Hematopoietic multipotent progenitor cell treated with erythropoietin and hydrocortisone succinate and interleukin-3 and kit ligand, for 15 days (in vitro differentiated cells): ENCODE measurements around the gene BLMH.

ENCODE experiments used
- DNase-seq: peaks from one replicate; pipeline ENCODE4 v3.0.0-alpha.2; 2015; ENCODE audit warnings: low spot score

Gene BLMH

DNA sequence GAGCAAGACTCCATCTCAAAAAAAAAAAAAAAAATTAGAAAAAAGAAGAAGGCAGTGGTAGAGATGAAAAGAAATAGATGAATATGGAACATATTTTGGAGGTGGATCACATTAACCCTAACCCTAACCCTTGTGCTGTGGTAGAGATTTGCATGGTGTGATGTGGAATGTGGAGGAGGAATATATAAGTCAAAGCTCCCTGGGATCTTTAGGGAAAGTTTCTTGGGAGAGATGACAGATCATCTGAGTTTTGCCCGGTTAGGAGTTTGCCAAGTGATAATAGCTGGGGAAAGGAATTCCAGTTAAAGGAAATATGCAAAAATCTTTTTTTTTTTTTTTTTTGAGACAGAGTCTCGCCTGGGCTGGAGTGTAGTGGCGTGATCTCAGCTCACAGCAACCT lies 13.0 kb upstream of the BLMH start:
- DNase-seq = no peak

DNA sequence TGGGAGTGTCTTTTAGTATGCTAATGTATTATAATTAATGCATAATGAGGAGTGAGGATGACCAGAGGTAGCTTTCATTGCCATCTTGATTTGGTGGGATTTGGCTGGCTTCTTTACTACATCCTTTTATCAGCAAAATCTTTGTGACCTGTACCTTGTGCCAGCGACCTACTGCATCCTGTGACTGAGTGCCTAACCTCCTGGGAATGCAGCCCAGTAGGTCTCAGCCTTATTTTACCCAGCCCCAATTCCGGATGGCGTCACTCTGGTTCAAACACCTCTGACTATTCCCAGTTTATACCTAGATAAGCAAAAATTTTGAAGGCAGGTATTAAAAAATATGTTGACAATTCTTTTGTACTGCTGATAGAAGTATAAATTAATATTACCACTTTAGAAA lies 10.5 kb upstream of the BLMH start:
- DNase-seq = no peak

DNA sequence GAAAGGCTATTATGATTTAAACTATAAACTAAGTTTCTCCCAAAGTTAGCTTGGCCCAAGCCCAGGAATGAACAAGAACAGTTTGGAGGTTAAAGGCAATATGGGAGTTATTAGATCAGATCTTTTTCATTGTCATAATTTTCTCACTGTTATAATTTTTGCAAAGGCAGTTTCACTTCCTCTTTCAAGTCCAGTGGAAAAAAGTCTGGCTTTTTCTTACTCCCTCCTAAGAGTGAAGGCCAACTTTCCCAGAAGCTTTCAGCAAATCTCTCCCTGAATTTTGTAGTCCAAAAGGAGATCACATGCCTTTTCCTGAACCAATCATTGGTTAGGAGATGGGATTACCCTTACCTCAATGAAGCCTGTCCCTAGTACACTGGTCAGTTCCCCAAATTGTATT lies 9.1 kb upstream of the BLMH start:
- no peak for DNase-seq

DNA sequence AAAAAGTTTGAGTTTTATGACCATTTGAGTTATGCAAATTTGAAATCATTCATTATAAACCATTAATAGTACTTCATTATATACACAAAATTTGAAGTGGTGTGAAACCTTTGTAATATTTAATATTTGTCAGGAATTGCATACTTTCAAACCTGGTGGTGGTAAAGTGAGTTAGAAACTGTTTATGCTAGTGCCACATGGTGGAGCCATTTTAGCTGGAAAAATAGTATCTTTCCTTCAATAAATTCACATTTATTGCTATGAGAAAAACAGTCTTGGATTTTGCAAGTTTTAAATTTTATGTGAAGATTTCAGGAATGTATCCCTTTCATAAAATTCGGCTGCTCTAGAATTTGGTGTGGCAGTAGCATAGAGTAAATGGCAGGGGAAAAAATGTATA lies 7.3 kb upstream of the BLMH start:
- no peak for DNase-seq

DNA sequence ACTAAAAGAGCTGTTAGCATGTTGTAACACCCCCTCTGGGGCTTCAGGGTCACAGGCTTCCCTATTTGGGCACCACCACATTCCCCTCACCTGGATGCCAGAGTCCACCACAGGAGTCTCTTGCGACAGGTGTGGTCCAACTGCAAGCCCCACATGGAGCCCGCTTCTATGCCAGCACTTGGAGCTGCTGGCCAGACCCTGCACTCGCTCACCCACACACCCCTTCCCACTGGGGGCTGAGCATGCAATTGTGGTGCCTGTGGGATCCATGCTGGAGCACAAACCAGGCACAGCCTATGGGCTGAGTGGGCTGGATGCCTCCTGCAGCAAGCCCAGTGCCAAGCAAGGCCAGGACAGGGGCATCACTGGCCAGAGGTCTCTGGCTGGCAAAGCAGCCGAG lies 6.0 kb upstream of the BLMH start:
- DNase-seq = no peak

DNA sequence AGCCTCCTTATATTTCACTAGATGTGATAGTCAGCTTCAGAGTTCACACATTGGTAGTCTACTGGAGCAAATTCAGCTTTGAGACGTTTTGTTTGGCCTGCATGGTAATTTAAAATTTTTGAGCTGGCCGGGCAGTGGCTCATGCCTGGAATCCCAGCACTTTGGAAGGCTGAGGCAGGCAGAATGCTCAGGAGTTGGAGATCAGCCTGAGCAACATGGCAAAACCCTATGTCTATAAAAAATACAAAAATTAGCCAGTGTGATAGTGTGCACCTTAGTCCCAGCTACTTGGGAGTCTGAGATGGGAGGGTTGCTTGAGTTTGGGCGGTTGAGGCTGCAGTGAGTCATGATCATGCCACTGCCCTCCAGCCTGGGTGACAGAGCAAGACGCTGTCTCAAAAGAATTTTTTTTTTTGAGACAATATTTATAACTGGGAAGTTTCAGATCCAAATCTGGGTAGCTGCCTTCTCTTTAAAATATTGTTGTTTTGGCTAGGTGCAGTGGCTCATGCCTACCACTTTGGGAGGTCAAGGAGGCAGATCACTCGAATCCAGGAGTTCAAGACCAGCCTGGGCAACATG lies 4.8 kb upstream of the BLMH start:
- DNase-seq = no peak

DNA sequence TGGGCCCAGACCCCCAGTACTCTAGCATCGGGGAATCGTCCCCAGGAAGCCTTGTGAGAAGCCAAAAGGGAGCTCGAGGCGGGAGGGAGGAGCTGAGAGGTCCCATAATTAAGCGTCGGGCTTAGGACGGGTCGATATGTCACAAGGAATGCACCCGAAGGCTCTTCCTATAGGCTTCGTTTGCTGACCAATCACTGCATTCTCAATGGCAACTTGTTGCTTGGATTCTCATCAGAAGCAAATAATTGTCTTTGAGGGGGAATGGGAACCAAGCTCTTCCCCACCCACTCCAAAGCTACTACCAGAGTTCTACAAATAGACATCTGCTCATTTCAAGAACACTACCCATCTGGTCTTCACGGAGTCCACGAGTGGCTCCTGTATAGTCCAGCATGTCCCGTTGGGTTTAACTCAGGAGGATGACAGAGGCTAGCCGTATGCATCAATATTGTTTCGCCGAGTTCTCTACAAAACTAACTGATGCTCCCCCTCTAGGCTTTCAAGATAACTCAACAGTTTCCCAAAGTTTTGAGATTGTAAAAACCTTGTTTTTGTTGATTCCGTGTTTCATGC lies 628 bp upstream of the BLMH start:
- DNase-seq = no peak

DNA sequence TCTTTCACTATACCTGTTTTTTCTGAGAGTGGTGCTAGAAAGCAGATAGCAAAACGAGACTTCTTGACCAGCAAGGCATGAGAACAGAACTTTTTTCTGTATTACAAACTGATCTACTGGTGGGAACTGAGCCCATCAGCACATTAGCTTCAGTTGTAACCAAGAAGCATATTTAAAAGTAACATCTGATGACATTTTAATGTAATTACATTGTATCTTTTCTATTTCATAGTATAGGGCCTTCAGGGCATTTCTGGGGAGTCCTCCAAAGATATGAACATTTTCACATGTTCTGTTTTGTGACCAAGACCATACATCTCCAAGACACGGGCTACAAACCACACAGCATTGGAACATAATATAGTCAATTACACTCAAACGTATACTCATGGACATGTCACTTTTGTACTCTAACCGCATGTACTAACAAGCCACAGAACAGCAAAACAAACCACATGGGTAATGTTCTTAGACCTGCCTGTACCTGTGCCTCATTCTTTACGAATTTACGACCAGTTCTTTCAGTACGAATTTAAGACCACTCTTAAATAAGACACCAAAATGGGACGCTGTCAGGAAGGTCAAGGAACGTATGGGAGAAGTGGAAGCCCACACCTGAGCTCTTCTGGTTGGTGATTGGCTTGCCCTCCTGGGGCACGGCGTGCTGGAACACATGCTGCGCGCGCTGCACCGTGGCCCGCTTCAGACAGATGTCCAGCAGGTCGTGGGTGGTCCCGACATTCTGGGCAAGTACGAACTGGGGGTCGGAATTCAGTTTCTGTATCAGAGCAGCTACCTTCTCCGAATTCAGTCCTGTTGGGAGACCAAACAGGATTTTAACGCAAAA lies 825 bp downstream of the BLMH start:
- DNase-seq = peak; percentile 14

DNA sequence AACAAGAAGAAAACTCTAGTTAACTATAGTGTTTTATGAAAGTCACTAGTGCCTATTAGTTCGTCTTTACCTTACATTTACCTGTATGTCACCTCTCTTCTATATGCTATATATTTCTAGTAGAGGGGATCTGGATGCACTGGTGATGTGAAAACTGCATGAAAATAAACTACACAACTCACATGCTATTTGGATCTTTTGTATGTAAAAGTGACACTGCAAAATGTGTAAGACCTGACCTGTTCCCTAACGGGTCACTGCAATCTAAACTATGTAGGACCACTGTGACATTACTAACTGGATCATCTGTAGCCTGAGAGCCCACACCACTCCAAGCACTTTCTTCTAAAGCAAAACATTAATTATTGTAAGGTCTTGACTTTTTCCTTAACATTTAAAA lies 1.7 kb downstream of the BLMH start:
- no peak for DNase-seq

DNA sequence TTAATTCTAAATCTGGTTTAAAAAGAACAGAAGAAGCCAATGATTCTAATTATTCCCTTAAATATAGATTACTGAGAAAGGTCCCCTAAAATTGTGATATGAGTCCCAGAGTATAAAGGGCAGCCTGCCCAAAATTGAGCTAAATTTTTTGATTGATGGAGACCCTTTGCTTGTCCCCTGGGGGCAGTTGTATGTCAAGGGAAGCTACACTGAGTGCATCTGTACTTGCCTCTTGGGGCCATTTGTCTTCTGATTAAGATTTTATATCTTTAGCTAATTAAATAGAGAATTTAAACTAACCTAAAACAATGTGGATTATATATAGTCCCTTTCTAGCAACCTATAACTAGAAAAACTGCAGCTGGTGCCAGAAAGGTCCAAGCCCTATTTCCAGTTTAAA lies 12.6 kb downstream of the BLMH start:
- no peak for DNase-seq

DNA sequence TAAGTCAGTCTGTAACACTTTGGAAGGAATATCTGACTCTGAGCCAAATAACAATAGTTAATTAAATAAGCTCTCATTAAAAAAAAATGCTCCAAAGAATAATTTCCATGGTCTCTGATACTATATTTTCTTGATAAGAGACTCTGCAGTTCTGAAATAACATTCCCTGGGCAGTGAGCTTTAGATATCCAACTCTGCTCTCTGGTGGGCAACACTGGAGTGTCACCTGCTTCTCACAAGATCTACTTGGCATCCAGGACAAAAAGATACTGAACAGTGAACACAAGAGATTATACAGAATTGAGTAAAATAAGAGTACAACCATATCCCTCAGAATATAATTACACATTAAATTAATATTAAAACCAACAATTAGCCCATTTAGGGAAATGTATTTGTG lies 13.7 kb downstream of the BLMH start:
- DNase-seq = peak; percentile 17

DNA sequence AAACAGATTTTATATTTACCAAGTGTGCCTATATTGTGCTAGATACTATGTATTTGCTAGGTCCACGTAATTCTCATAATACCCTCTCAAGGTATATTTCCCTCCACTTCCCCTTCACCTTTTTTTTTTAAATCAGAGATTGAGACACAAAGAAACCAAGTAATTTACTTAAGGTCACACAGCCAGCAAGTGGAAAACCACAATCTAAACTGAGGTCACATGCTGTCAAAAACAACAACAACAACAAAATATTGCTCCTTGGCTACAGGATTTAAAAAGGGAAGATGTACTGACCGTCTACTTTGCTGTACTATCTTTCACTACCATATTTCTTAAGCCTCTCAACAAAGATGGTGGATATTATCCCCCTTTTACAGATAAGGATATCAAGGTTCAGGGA lies 15.8 kb downstream of the BLMH start:
- no peak for DNase-seq

DNA sequence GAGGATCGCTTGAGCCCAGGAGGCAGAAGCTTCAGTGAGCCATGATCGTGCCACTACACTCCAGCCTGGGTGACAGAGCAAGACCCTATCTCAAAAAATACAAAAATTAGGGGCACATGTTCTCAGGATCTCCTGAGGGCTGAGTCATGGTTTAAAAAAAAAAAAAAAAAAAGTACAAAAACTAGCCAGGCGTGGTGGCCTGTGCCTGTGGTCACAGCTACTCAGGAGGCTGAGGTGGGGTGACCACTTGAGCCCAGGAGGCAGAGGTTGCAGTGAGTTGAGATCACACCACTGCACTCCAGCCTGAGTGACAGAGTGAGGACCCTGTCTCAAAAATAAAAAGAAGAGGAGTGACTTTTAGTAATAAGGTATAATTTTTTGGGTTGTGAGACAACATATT lies 16.9 kb downstream of the BLMH start:
- no peak for DNase-seq

DNA sequence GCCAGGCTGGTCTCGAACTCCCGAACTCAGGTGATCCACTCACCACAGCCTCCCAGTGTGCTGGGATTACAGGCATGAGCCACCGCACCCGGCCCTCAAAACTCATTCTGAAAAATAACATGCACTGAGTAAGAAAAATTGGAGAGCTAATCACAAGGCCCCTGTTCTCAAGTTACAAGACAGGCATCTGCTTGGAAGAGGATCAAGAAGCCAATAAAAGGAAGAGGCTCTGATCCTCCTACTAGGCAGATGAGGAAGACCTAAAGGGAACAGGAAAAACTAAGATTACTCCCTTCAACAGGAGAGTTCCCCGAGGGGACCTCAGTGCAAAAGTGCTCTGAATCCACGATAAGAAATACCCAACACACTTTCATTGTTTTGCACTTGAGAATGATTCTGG lies 18.4 kb downstream of the BLMH start:
- no peak for DNase-seq

DNA sequence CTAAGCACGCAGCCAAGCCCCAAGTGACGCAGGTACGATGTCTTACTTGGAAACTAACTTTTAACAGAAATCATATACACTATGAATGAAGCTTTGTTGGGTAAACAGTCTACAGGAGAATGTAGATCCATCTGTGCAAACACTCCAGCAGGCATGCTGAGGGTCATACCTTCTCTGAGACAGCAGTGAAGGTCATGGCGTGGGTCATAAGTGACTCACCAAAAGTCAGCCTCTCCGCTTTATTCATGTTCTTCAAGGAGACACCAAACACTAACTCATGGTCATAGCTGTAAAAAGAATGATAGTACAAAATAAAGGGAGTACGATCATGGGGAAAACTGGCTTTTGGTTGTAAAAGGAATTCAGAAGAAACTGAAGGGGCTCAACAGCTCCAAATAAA lies 20.6 kb downstream of the BLMH start:
- DNase-seq = no peak

DNA sequence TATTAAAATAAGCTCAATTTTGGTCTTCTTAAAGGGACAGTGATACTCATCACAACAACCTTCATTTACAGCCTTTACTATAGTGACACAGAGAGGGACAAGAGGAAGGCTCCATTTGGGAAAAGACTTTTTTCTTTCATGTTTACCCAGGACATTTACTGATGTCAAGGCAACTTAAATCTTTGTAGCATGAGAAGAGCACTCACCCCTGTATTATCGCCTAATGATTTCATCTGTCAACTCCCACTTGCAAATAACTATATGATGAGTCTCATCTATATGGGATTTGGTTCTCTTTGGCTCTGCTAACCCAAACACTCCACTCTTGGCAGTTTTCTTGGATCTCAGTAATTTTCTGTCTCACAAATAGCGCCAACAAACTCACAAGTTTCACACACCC lies 24.1 kb downstream of the BLMH start:
- no peak for DNase-seq

DNA sequence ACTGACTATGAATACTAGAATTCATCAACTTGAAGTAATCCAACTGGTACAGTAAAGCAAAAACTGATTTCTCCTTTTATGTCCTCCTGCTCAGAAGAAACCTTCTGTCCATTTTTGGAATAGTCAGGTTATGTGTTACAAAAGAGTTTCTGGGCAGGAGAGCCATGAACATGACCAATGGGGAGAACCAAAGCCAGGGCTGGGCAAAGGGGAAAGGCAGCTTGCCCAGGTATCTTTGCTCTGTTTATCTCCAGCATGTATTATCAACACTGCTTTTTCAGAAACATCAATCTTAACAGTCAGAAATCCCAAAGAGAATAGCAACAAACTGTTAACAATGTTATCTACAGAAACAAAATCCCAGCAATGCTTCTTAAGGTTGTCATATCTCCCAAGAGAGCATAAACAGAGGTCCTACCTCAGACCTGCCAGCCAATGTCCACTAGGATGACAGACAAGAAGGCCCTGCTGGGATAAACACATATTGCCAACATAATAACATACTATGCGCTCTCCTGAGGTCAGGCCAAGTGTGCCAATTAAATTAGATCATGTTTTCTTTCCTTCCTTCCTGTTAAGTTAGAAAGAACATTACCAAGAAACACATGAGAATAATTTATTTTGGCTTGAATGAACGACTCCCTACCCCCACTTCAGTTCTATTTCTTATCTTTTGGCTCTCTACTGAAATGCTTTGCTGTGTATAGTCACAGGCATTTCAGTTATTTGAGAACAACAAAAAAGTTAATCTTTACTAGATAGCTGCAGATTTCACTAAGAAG lies 28.0 kb downstream of the BLMH start:
- no peak for DNase-seq

DNA sequence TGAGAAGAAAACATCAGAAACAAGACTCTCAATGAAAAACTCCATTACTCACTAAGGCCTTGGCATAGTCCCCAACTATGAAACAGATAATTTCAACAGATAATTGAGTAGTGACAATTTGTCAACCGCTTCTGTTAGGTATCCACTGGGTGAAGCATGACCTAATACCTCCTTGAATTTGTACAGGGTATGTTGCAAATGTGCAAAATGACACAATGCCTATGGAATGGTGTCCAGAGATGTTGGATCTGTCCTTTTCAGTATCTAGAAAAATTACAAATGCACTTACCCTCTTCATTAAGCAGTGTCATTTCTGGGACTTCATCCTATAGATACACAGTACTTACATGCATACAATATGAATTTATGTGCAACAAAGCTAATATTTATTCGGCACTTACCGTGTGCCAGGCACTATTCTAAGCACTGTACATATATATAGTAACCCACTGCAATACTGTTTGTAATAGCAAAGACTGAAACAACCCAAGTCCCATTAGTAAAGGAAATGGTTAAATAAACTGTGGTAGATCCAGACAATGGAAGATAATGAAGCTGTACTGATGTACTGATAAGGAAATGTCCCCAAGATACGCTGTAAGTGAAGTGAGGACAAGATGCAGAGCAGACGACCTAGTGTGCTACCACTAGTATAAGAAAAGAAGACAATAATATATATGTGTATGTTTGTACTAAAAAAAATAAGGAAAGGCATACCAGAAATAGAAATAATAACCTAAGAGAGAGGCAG lies 34.8 kb downstream of the BLMH start:
- no peak for DNase-seq

DNA sequence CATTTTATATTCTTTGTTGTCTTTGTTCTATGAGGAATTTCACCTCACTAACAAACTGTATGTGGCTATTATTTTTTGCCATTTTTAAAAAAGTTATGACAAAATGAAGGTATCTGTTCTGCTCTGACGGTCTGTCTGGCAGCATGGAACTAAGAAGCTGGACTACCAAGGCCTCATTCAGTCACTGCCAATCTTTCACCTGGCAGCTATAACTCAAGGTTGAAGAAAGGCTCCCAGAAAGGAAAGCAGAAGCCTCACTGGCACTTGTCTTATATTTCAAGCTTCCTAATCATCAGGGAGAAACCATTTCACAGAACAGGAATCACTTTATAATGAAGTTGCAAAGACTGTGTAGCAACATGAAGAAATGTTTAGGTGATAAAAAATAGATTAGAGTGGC lies 37.6 kb downstream of the BLMH start:
- DNase-seq = no peak

DNA sequence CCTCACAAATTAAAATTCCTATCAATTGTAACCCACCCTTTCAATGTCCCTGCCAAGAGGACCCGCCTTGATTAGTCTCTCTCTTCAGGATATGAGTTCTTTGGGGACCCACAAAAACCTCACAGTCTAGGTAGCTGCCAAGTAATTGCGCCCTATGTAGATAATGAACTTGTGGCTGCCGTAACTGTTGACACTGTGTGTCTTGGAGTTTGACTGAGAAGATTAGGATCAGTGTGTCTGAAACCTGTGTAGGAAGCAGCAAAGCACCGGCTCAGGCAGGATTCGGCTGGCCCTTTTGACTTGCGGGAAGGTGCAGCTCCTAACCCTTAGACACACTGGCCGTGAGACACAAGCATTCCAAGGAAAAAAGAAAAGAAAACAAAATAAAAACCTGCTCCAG lies 38.4 kb downstream of the BLMH start:
- DNase-seq = no peak

DNA sequence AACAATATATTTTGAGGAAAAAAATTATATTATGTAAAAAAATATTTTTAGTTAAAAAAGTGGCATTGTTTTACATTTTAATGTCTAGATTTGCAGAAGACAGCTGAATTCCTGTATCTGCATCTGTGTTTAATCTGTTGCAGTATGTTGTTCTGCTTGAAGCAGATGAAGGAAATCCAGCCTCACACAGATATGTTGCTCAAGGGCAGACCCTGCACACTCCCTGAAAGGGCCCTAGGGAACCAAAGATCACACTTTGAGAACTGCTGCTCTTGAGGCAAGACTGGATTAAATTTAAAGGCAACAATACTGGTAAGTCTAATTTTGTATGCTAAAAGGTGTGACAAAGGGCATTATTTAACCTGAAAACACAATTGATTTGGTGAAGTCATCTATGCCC lies 39.8 kb downstream of the BLMH start:
- DNase-seq = no peak

DNA sequence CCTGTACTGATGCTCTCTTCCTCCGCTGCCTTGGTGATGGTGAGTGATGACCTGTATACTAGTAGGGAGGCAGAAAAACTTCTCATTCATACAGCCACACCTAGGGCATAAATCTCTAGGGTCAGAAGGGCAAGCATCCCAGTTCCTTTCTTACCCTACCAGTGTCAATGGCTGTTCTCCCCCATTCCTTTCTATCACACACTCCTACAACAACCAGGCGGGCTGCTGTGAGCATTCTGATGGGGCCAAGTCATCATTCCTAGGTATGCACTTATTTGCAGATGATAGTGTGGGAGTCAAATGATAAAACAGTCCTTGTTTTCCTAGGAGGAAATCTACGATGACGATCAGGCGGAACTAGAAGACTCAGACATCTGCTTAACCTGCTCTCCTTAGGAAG lies 42.3 kb downstream of the BLMH start:
- DNase-seq = no peak
